ENCODE data around the gene KIR3DL3. TPM values are rescaled to one million over a fixed set of nuclear protein-coding genes. Genes with fewer than 3 reads are reported as not detected.
"Not testable (repeated sequence)": the region's sequence is repeated elsewhere in the genome, so short reads cannot be mapped to it uniquely, and the experiment has no call there.

Gene KIR3DL3
- total and polyA plus RNA-seq, 9 donors = not detected

DNA sequence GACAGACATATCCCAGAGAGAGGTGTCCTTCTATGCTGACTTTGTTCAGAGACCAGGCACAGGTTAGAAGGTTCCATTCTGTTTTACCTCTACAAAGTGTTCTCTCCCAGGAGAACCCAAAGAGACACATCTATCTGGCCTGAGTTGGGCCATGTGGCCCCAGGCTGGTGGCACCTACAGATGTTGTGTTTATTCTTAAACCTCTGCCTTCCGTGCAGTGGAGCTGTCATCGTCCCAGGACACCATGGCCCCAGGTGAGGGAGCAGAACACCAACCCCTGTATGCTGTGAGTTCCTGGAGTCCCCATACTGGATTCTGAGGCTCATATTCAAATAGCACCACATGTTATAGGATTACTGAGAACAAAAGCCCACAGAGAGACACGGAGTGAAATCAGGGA lies 3.9 kb downstream of the KIR3DL3 start:
- no peak overlapping the region for H3K4me3 ChIP-seq
- no peak overlapping the region for H3K27ac ChIP-seq
- no peaks in the 10 kb centered on the region for H3K36me3 ChIP-seq
- intact Hi-C loops (cut with DNase I) = no loop called here
- no peak for TF ChIP-seq POLR2A (IDR thresholded peaks at IDR 0.05)
- no peak for TF ChIP-seq EP300 (IDR thresholded peaks at IDR 0.05)
- TF ChIP-seq, protein P1, sequence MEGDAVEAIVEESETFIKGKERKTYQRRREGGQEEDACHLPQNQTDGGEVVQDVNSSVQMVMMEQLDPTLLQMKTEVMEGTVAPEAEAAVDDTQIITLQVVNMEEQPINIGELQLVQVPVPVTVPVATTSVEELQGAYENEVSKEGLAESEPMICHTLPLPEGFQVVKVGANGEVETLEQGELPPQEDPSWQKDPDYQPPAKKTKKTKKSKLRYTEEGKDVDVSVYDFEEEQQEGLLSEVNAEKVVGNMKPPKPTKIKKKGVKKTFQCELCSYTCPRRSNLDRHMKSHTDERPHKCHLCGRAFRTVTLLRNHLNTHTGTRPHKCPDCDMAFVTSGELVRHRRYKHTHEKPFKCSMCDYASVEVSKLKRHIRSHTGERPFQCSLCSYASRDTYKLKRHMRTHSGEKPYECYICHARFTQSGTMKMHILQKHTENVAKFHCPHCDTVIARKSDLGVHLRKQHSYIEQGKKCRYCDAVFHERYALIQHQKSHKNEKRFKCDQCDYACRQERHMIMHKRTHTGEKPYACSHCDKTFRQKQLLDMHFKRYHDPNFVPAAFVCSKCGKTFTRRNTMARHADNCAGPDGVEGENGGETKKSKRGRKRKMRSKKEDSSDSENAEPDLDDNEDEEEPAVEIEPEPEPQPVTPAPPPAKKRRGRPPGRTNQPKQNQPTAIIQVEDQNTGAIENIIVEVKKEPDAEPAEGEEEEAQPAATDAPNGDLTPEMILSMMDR (IDR thresholded peaks at IDR 0.05) = no peak
- H3K9me3 ChIP-seq = no peaks in the 10 kb centered on the region
- DNase-seq = no peak
- WGBS, 3 donors = 49 to 58% (median 51%) methylated on average over 3 of the region's 3 CpGs
- H3K27me3 ChIP-seq = no peaks in the 10 kb centered on the region
- no peaks in the 10 kb centered on the region for H3K4me1 ChIP-seq (ENCODE audit: insufficient read depth)

DNA sequence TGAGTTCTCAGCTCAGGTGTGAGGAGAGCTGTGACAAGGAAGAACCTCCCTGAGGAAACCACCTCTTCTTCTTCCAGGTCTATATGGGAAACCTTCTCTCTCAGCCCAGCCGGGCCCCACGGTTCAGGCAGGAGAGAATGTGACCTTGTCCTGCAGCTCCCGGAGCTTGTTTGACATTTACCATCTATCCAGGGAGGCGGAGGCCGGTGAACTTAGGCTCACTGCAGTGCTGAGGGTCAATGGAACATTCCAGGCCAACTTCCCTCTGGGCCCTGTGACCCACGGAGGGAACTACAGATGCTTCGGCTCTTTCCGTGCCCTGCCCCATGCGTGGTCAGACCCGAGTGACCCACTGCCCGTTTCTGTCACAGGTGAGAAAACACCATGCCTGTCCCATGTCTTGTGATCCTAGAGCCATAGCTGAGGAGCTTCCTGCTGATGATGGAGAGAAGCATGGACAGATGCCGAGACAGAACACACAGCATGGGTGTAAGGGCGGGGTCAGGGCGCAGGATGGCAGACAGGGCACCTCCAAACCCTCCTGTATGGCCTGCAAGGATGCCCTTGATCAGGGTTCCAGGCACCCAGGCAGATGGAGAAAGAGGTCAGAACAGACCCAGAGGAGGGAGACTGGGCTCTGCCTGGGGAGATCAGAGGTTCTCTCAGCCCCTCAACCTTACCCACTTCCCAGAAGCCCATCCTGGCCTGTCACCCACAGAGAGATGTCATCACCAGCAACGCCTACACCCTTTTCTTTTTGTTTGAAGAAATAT lies 5.4 kb downstream of the KIR3DL3 start:
- Histone ChIP-seq H3K4me1 (ENCODE audit: insufficient read depth) (no peaks in the 10 kb centered on the region), H3K4me3 (no peak overlapping the region), H3K27ac (no peak overlapping the region), H3K9me3 (no peaks in the 10 kb centered on the region), H3K27me3 (no peaks in the 10 kb centered on the region), H3K36me3 (no peaks in the 10 kb centered on the region)
- WGBS, 3 donors = 58 to 69% (median 63%) methylated on average over 15 of the region's 15 CpGs
- no peak for DNase-seq
- TF ChIP-seq POLR2A (IDR thresholded peaks at IDR 0.05) = no peak
- TF ChIP-seq, protein P1 (IDR thresholded peaks at IDR 0.05) = no peak
- no peak for TF ChIP-seq EP300 (IDR thresholded peaks at IDR 0.05)
- intact Hi-C loops (cut with DNase I) = no loop called here

- Histone ChIP-seq H3K27ac (no peak overlapping the region), H3K27me3 (no peaks in the 10 kb centered on the region), H3K4me1 (ENCODE audit: insufficient read depth) (no peaks in the 10 kb centered on the region), H3K36me3 (no peaks in the 10 kb centered on the region), H3K4me3 (no peak overlapping the region), H3K9me3 (no peaks in the 10 kb centered on the region)
- no peak for TF ChIP-seq POLR2A (IDR thresholded peaks at IDR 0.05)
- TF ChIP-seq, protein P1 (IDR thresholded peaks at IDR 0.05) = no peak
- TF ChIP-seq EP300 (IDR thresholded peaks at IDR 0.05) = no peak
- no peak for DNase-seq
- intact Hi-C loops (cut with DNase I) = no loop called here
- 45 to 68% (median 55%) methylated on average over 8 of the region's 8 CpGs for WGBS, 3 donors
These were observed 6.9 kb downstream of the KIR3DL3 start for GRCh38 chr19:54731191-54731590.

GRCh38 chr19:54738306-54738705 lies 14.1 kb downstream of the KIR3DL3 start, which contains the start of gene KIR2DL3:
Gene KIR2DL3 (plus strand): TSS chr19:54738513. CDS start chr19:54738546, 33 bp downstream.
- not testable (repeated sequence) for H3K36me3 ChIP-seq; DNase-seq; H3K4me1 ChIP-seq (ENCODE audit: insufficient read depth); H3K27ac ChIP-seq; H3K27me3 ChIP-seq; H3K4me3 ChIP-seq; H3K9me3 ChIP-seq
- WGBS, 3 donors = 85 to 88% (median 87%) methylated on average over 15 to 16 of the region's 16 CpGs
- intact Hi-C loops (cut with DNase I) = loop anchor here in 1 of 4 donors (5.0 kb wide), 1 partner anchor 109 kb away; no protein-coding TSS in a partner anchor

GRCh38 chr19:54738715-54739114 lies 14.5 kb downstream of the KIR3DL3 start:
- H3K9me3 ChIP-seq = no peaks in the 10 kb centered on the region
- TF ChIP-seq, protein P1 (IDR thresholded peaks at IDR 0.05) = no peak
- TF ChIP-seq EP300 (IDR thresholded peaks at IDR 0.05) (no peak), POLR2A (IDR thresholded peaks at IDR 0.05) (no peak)
- DNase-seq = no peak
- intact Hi-C loops (cut with DNase I) = loop anchor here in 1 of 4 donors (5.0 kb wide), 1 partner anchor 109 kb away; no protein-coding TSS in a partner anchor
- no peaks in the 10 kb centered on the region for H3K36me3 ChIP-seq
- WGBS, 3 donors = 54 to 91% (median 63%) methylated on average over 1 of the region's 1 CpG
- no peaks in the 10 kb centered on the region for H3K27me3 ChIP-seq
- no peaks in the 10 kb centered on the region for H3K4me1 ChIP-seq (ENCODE audit: insufficient read depth)
- no peak overlapping the region for H3K4me3 ChIP-seq
- no peak overlapping the region for H3K27ac ChIP-seq
